A549 treated with Hydrocortisone at 1 μM for 4 hours (cell line): ENCODE measurements around the gene HOMER3. TPM values are rescaled to one million over a fixed set of nuclear protein-coding genes. Genes with fewer than 3 reads are reported as not detected.

Experiments used
- total RNA-seq: library from RNA; stranded (reverse); fragments of 200-300 nt; extraction: Qiagen RNA extraction; gene quantifications from 5 replicates; pipeline ENCODE4 v1.2.3, GENCODE V29; 2022

HOMER3 gene
- total RNA-seq: 26.1 to 30.2 TPM (median 28.9 TPM) in 5 replicates

GRCh38 chr19:18940769-18941627 lies at the start of gene HOMER3:
HOMER3 (minus strand) TSS chr19:18941217; CDS start chr19:18938982, 2,235 bp downstream.

GRCh38 chr19:18919086-18919899 lies 21.7 kb downstream of the HOMER3 start, which contains the start of the genes COPE and DDX49:
COPE (minus strand) TSS chr19:18919387; CDS start chr19:18919348, 39 bp downstream.
DDX49 (plus strand) TSS chr19:18919715; CDS start chr19:18919742, 27 bp downstream.

GRCh38 chr19:18895824-18896341 lies 45.1 kb downstream of the HOMER3 start, which contains the start of gene CERS1:
CERS1 (minus strand) TSS chr19:18896158; CDS start chr19:18896072, 86 bp downstream.

Other genes with a start within 250 kb of the HOMER3 start
- 0.09 to 0.27 TPM (median 0.21 TPM) in 5 replicates for gene COMP, start 149.9 kb downstream of the HOMER3 start, total RNA-seq
- 38.3 to 42.6 TPM (median 41.3 TPM) in 5 replicates for gene UPF1, start 109.3 kb downstream of the HOMER3 start, total RNA-seq
- 3.4 to 5.6 TPM (median 5.0 TPM) in 5 replicates for gene CERS1, start 45.1 kb downstream of the HOMER3 start, total RNA-seq
- 117 to 166 TPM (median 159 TPM) in 5 replicates for gene COPE, start 21.8 kb downstream of the HOMER3 start, total RNA-seq
- gene DDX49, start 21.5 kb downstream of the HOMER3 start, total RNA-seq: 29.4 to 46.0 TPM (median 43.4 TPM) in 5 replicates
- gene SUGP2, start 92.3 kb upstream of the HOMER3 start, total RNA-seq: 24.3 to 32.2 TPM (median 29.2 TPM) in 5 replicates
- gene ARMC6, start 92.4 kb upstream of the HOMER3 start, total RNA-seq: 25.5 to 29.5 TPM (median 28.3 TPM) in 5 replicates
- 0.30 to 1.0 TPM (median 0.69 TPM) in 5 replicates for gene SLC25A42, start 122.8 kb upstream of the HOMER3 start, total RNA-seq
- gene TMEM161A, start 197.3 kb upstream of the HOMER3 start, total RNA-seq: 20.7 to 24.5 TPM (median 24.3 TPM) in 5 replicates
- gene MEF2B, start 229.0 kb upstream of the HOMER3 start, total RNA-seq: 0.20 to 0.77 TPM (median 0.37 TPM) in 5 replicates